Neuron (in vitro differentiated cells): ENCODE results near the gene FHIT.

Experiments
- H2AFZ ChIP-seq: one replicate; pipeline ENCODE4 v1.6.1; 2013; ENCODE audit warnings: low read depth, mild to moderate bottlenecking, inconsistent platforms, low read length, moderate library complexity
- H3K27me3 ChIP-seq: one replicate; pipeline ENCODE4 v1.6.1; 2013; ENCODE audit warnings: low read length; ENCODE audit not compliant: insufficient read depth
- H3K36me3 ChIP-seq: one replicate; pipeline ENCODE4 v1.6.1; 2013; ENCODE audit warnings: low read length; ENCODE audit not compliant: insufficient read depth
- H3K4me1 ChIP-seq: one replicate; pipeline ENCODE4 v1.6.1; 2013; ENCODE audit warnings: low read length; ENCODE audit not compliant: insufficient read depth
- H3K4me3 ChIP-seq: 2 replicates; pipeline ENCODE4 v1.5.1; 2013; ENCODE audit warnings: mild to moderate bottlenecking, low read length, moderate library complexity
- H3K9me3 ChIP-seq: one replicate; pipeline ENCODE4 v1.6.1; 2013; ENCODE audit warnings: low read length

The FHIT gene

DNA sequence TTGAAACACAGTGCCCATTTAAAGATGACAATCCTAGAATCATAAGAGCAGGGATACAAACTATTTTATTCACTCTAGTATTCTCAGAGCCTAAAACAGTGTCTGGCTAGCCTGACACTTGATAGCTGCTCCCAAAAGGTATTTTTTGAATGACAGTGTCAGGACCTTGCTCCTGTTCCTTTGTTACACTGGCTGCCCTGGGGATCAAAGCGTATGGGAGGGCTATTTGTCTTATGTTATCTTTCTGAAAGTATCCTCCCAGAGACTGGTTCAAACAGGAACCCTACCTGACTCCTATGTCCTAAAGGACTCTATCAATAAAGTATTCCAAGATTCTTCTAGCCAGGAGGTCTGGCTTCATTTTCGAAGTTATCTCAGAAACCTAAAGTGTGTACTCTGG lies 621.4 kb downstream of the FHIT start:
- H3K9me3 ChIP-seq: no peaks in the 10 kb centered on the region
- no peaks in the 10 kb centered on the region for H3K36me3 ChIP-seq
- H2AFZ ChIP-seq: no peak overlapping the region
- no peak overlapping the region for H3K4me3 ChIP-seq
- H3K27me3 ChIP-seq: no peaks in the 10 kb centered on the region
- H3K4me1 ChIP-seq: peaks cover 6% of the 10 kb centered on the region

- Histone ChIP-seq H2AFZ (no peak overlapping the region), H3K9me3 (no peaks in the 10 kb centered on the region), H3K4me1 (no peaks in the 10 kb centered on the region), H3K4me3 (no peak overlapping the region), H3K36me3 (no peaks in the 10 kb centered on the region), H3K27me3 (no peaks in the 10 kb centered on the region)
Measured at GRCh38 chr3:60622349-60622748, 628.9 kb downstream of the FHIT start.

- no peak overlapping the region for H3K4me3 ChIP-seq
- no peaks in the 10 kb centered on the region for H3K36me3 ChIP-seq
- no peaks in the 10 kb centered on the region for H3K27me3 ChIP-seq
- H3K9me3 ChIP-seq: no peaks in the 10 kb centered on the region
- H3K4me1 ChIP-seq: no peaks in the 10 kb centered on the region
- H2AFZ ChIP-seq: no peak overlapping the region
Measured at GRCh38 chr3:60617188-60617587, 634.1 kb downstream of the FHIT start.

GRCh38 chr3:60613769-60614303 lies 637.4 kb downstream of the FHIT start:
- Histone ChIP-seq H3K4me3 (no peak overlapping the region), H3K9me3 (no peaks in the 10 kb centered on the region), H3K36me3 (no peaks in the 10 kb centered on the region), H3K27me3 (no peaks in the 10 kb centered on the region), H3K4me1 (no peaks in the 10 kb centered on the region), H2AFZ (no peak overlapping the region)

- no peak overlapping the region for H3K4me3 ChIP-seq
- no peaks in the 10 kb centered on the region for H3K4me1 ChIP-seq
- no peaks in the 10 kb centered on the region for H3K36me3 ChIP-seq
- no peaks in the 10 kb centered on the region for H3K27me3 ChIP-seq
- H3K9me3 ChIP-seq: no peaks in the 10 kb centered on the region
- no peak overlapping the region for H2AFZ ChIP-seq
Measured at GRCh38 chr3:60610441-60611112, 640.7 kb downstream of the FHIT start.

DNA sequence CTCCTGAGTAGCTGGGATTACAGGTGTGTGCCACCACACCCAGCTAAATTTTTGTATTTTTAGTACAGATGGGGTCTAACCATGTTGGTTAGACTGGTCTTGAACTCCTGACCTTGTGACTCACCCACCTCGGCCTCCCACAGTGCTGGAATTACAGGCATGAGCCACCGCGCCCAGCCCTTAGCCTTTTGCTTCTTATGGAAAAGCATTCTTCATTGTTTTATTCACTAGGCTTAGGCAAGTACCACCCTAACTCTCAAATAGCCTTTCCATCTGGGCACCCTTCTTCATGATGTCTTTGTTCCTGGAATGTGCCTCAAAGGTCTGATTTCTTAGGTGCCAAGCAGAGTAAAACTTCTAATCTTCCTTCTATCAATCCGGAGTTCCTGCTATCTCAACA lies 641.8 kb downstream of the FHIT start:
- Histone ChIP-seq H2AFZ (no peak overlapping the region), H3K4me1 (no peaks in the 10 kb centered on the region), H3K36me3 (no peaks in the 10 kb centered on the region), H3K9me3 (no peaks in the 10 kb centered on the region), H3K4me3 (no peak overlapping the region), H3K27me3 (no peaks in the 10 kb centered on the region)

GRCh38 chr3:60603860-60604259 lies 647.4 kb downstream of the FHIT start:
- H3K4me3 ChIP-seq: no peak overlapping the region
- no peak overlapping the region for H2AFZ ChIP-seq

DNA sequence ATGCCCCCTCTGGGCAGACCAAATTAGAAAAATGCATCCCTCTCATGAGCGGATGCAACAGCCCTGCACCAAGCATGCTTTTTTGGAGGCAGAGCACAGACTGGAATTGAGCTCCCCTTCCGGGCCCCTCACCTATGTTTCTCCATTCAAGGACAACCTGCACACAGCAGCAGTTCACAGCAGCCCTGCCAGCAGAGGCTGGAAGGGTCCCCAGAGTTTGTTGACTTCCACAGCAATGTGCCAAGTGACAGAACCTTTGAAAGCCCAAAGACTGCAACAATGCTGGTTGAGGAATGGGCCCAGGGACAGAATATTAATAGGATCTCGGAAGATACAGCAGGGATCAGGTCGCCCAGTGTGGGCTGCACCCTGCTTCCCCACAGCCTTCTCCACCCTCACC lies 650.4 kb downstream of the FHIT start:
- no peak overlapping the region for H3K4me3 ChIP-seq
- H3K4me1 ChIP-seq: no peaks in the 10 kb centered on the region
- no peak overlapping the region for H2AFZ ChIP-seq
- H3K9me3 ChIP-seq: no peaks in the 10 kb centered on the region
- H3K36me3 ChIP-seq: no peaks in the 10 kb centered on the region
- no peaks in the 10 kb centered on the region for H3K27me3 ChIP-seq

More at GRCh38 chr3:60603860-60604259, 647.4 kb downstream of the FHIT start:
- Histone ChIP-seq H3K36me3 (no peaks in the 10 kb centered on the region), H3K9me3 (no peaks in the 10 kb centered on the region), H3K27me3 (no peaks in the 10 kb centered on the region), H3K4me1 (no peaks in the 10 kb centered on the region)

- Histone ChIP-seq H3K27me3 (no peaks in the 10 kb centered on the region), H3K36me3 (no peaks in the 10 kb centered on the region), H3K4me1 (no peaks in the 10 kb centered on the region), H2AFZ (no peak overlapping the region), H3K9me3 (no peaks in the 10 kb centered on the region), H3K4me3 (no peak overlapping the region)
Measured at GRCh38 chr3:60599586-60599985, 651.7 kb downstream of the FHIT start.

DNA sequence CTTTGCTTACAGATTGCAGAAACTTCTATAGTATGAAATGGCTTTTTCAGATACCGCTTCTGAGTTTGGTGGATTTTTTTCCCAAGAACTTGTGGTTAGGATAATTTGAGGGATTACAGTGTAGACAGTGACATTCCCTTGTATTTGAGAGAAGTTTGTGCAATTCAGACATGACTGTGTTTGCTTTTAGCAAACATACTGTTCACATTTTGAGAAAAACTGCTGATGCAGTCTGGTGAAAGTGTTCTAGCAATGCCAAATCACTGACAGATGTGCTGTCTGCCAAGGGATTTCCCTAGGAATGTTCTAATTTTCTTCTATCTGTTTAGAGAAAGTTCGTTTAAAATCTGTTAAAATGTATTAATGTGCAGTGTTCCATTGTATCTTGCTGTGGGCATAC lies 652.6 kb downstream of the FHIT start:
- Histone ChIP-seq H3K9me3 (no peaks in the 10 kb centered on the region), H2AFZ (no peak overlapping the region), H3K27me3 (no peaks in the 10 kb centered on the region), H3K4me1 (no peaks in the 10 kb centered on the region), H3K4me3 (no peak overlapping the region), H3K36me3 (no peaks in the 10 kb centered on the region)

DNA sequence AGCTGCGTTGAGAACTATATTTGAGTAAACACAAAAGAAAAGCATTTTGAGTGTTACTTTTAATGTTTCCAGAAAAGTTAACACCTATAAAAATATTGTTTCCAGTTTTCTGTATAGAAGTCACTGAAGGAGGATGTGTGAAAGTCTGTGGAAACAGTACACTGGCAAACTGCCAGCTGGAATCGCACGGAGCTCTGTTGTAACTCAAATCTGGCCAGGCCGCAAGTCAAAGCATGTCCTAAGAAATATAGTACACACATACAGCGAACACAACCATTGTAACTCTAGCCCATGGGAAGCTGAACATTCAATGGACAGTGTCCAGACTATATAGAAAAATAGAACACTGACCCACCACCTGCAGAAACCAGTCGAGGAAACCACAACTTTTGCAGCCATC lies 657.2 kb downstream of the FHIT start:
- no peaks in the 10 kb centered on the region for H3K27me3 ChIP-seq
- H2AFZ ChIP-seq: no peak overlapping the region
- H3K4me1 ChIP-seq: no peaks in the 10 kb centered on the region
- no peaks in the 10 kb centered on the region for H3K36me3 ChIP-seq
- no peaks in the 10 kb centered on the region for H3K9me3 ChIP-seq
- H3K4me3 ChIP-seq: no peak overlapping the region

- Histone ChIP-seq H3K4me1 (no peaks in the 10 kb centered on the region), H3K36me3 (no peaks in the 10 kb centered on the region), H3K9me3 (no peaks in the 10 kb centered on the region), H3K27me3 (no peaks in the 10 kb centered on the region), H3K4me3 (no peak overlapping the region), H2AFZ (no peak overlapping the region)
Measured at GRCh38 chr3:60591267-60591666, 660.0 kb downstream of the FHIT start.

- Histone ChIP-seq H3K4me3 (no peak overlapping the region), H3K9me3 (no peaks in the 10 kb centered on the region), H3K27me3 (no peaks in the 10 kb centered on the region), H2AFZ (no peak overlapping the region), H3K4me1 (no peaks in the 10 kb centered on the region), H3K36me3 (no peaks in the 10 kb centered on the region)
Measured at GRCh38 chr3:60588806-60589205, 662.4 kb downstream of the FHIT start.

DNA sequence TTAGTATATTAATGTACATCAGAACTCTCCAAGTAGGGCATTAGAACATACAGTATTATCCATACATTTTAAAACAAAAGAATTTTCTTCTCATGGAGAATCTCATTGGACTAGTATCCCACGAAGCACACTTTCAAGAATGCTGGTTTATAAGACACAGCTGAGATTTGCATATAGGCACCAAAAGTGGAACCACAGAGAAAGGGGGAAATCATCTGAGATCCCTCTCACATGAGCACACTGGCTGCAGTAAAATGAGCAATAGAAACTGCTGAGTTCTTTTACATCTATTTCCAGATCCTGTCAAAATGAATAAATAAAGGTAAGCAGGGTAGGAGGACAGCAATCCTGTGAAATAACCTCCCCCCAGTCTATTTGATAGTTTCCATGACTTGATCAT lies 665.3 kb downstream of the FHIT start:
- Histone ChIP-seq H3K36me3 (no peaks in the 10 kb centered on the region), H3K4me1 (no peaks in the 10 kb centered on the region), H2AFZ (no peak overlapping the region), H3K27me3 (no peaks in the 10 kb centered on the region), H3K9me3 (no peaks in the 10 kb centered on the region), H3K4me3 (no peak overlapping the region)
